GM18519 (cell line): ENCODE results near the gene KRT17.
"Not testable (repeated sequence)": the region's sequence is repeated elsewhere in the genome, so short reads cannot be mapped to it uniquely, and the experiment has no call there.

ENCODE experiments used
- ATAC-seq: cut with Tn5 transposase; IDR thresholded peaks from one replicate; pipeline ENCODE4 v1.9.1; 2021; ENCODE audit warnings: mild to moderate bottlenecking, moderate library complexity; ENCODE audit not compliant: unreplicated experiment, low FRiP score

Gene KRT17

DNA sequence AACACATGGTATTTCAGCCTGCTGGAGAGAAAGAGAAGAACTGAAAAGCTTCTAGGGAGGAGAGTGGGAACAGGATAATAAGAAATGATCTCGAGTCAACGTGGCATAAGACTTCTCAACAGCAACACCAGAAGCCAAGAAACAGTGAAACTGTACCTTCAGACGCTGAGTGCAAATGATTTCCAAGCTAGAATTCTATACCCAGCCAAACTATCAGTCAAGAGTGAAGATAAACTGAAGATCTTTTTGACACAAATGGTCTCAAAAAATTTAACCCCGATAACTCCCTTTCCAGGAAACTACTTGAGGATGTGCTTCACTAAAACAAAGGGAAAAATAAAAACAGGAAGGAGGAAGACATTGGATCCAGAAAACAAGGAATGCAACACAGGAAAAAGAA, 17.4 kb downstream of the KRT17 start:
- not testable (repeated sequence) for ATAC-seq

DNA sequence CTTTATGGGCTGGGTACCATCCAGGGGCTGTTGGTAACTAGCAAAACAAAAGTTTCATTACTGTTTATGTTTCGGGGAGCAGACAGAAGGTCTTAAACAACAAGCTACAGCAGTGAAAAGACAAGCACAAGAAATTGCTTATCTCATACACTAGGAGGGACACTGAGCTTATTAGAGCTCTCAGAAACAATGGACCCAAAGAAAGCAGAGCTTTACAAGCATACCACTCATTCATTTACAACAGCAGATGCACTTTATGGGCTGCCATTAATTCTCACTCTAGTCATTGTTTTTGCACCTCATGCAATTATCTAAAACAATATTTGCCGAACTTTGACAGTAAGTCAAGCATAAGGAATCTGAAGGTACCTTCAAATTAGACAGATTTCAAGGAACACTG, 21.9 kb downstream of the KRT17 start:
- no peak for ATAC-seq

DNA sequence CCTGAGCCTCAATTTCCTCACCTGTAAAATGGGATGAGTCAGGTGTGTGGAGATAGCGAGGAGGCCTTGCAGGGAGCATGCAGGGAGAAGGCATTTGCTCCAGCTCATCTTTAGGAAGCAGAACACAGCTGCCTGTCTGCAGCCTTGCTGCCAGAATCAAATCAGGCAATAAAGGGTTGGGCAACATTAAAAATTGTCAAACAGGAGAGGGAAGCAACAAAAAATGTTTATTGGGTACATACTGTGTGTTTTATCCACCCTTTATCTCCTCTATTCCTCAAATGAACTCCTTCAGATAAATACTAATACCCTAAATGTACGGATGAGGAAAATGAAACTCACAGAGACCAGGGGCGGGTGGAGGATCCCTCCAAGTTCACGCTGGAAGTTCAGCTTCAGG, 24.1 kb downstream of the KRT17 start:
- no peak for ATAC-seq

DNA sequence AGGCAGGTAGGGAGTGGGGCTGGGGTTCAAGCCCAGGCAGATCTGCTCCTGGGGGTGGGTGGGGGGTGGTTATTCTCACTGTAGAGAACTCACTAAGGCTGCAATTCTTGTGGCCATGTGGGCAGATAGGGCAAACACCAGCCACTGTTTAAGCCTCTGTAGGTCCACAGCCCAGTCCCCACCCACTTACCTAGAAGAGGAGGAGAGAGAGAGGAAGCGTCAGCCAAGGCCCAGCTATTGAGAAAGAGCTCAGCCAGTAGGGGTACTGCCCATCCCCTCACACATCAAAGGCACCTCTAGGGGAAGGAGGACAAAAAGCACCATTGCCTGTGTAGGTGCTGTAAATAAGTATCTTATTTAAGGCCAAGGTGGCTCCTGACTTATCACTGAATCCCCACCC, 24.7 kb downstream of the KRT17 start:
- no peak for ATAC-seq

DNA sequence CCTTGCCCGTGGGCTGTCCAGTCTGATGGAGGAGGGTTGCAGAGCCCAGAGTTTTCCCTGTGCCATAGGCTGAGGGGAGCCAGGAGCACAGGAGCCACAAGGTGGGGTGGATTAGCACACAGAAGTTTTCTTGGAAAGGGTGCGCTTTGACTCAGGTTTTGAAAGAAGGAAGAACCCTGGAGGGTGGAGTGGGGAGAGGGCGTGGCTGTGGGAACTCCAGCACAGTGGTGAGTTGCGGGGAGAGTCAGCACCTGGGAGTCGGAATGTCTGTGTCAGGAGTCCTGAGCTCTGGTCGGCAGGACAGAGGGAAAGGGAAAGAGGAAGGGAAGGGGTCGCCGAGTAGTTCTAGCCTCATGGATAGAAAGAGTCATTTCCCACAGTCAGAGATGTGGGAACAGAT, 28.8 kb downstream of the KRT17 start:
- ATAC-seq: no peak

DNA sequence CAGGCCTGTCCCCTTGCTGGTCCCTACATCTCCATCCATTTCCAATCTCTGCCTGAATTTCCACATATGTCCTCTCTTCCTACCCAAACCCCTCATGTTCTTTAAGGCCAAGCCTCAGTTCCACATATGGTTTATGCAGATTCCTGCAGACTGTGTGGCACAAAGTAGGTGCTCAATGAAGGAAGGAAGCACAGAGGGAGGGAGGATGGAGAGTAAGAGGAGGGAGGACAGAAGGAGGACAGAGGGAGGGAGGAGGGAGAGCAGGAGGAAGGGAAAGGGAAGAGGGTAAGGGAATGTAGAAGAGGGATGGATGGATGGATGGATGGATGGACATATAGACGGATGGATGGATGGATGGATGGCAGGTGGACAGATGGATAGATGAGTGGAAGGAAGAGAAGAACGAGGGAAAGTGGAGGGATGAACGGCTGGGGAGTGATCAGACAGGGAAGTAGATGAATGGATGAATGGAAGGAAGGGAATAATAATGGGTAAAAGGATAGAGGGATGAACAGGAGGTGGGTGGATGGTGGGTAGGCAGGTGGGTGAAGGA, 29.9 kb downstream of the KRT17 start:
- no peak for ATAC-seq

DNA sequence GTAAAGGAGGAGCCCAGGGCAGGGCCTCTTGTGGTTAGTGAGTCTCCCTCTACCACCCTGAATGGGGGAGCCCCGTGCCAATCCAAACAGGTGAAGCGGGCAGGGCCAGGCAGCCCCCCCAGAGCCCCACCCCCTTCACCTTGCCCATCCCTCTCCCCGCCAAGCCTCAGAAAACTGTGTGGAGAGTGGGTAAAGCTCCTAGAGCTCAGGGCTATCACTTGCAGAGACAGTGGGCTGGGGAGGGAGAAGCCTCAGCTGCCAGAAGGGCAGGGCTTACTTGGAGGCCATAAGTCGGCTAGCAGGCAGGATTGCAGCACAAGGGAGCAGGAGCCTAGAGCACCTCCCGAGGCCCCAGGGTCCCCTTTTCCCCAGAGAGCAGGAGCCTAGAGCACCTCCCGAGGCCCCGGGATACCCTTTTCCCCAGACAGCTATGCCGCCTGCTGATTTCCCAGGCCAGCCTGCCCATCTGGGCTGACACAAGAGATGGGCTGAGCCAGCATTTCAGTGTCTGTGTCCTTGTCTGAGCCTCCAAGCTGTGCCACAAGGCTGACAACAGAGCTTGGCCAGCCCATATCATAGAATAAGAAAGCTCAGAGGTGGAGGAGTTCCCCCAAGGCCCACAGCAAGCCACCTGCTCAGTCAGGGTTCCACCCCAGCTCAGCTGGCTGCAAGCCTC, 30.9 kb downstream of the KRT17 start:
- ATAC-seq: no peak

DNA sequence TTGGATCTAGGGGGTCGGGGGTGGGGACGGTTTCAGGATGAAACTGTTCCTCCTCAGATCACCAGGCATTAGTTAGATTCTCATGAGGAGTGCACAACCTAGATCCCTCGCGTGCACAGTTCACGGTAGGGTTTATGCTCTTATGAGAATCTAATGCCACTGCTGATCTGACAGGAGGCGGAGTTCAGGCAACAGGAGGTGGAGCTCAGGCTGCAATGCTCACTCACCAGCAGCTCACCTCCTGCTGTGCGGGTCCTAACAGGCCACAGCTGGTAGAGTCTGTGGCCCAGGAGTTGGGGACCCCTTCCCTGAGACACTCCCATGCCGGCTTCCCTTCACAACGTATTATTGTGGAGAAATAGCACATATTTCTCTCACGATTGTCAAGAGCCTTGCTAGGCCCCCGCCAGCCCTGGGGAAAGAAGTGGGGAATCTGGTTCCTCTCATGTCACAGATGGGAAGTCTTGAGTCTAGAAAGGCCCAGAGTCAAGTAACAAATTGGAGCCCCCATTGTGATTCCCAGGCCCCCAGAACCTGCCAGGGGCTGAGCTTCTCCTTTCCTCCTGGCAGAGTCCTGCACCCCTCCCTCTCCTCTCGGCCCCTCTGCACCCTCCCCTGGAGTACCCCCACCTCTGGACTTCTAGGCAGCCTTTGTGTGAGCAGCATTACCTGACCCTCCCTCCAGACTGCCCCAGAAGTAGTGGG, 31.6 kb downstream of the KRT17 start:
- no peak for ATAC-seq

DNA sequence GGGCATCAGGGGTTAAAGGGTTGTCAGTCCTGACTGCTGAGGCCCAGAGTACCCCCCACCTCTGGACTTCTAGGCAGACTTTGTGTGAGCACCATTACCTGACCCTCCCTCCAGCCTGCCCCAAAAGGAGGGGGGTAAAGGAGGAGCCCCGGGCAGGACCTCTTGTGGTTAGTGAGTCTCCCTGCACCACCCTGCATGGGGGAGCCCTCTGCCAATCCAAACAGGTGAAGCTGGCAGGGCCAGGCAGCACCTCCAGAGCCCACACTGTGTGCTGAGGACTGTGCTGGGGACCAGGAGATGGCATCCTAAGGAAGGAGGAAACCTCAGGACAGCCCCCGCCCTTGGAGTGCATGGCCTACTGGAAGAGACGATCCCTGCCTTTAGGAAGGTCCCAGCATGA, 35.1 kb downstream of the KRT17 start:
- ATAC-seq: no peak

DNA sequence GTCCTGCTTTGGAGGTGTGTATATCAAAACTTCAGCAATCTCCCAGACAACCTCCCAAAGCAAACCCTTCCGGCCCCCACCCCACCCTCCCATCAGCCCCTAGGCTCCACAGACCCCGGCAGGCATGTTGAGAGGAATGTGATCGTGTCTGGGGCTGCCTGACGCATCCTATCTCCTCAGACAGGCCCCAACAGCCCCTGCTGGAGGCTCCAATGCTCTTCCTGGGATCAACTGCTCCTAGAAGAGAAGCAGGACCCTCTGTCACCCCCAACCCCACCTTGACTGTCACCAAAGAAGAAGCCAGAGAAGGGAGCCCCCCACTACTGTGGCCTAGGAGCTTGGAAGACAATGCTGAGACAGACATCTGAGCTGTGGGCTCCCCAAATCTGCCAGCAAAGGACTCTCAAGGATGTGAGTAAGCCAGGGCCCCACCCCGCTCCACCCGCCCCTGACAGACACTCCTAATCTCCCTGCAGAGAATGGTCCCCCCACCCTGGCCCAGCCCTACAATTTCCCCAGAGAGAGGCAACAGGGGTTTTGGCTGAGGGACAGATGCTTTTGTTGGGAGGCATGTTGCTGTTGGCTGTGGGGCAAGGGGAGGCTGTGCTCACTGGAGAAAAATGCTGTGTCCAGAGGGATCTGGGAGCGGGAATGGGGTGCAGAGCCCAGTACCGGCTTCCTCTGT, 36.1 kb downstream of the KRT17 start:
- no peak for ATAC-seq

DNA sequence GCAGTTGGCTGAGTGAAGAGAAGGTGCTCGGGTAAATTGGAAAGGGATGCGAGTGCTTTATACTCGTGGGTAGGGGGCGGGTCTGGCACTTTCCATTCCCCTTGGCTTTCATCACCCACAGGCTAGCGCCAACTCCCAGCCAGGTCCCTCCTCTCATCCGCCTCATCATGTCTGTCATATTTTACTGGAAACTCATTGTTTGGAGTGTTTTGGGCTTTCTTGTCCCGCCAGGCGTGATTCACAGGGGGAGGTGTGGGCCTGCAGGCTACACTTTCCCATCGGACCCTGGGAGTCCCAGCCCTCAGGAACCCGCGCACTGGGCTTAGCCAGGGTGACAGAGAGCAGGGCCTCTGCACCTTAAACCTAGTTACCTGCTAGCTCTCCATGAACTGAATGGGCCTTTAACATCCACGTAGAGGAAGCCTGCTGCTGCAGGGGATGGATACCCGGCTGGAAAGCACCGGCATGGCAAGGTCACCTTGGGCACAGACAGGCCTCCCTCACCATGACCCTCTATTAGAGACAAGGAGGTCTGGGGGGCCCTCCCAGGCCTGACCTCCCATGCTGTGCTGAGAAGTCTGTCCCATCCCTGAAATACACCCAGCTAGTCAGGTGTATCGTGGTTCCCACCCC, 37.4 kb downstream of the KRT17 start, which contains the start of gene KRT14:
TSS of gene KRT14 (minus strand) at position 33 of the 633 bp plus-strand sequence. CDS start 61 bp downstream, outside the sequence.
- no peak for ATAC-seq

DNA sequence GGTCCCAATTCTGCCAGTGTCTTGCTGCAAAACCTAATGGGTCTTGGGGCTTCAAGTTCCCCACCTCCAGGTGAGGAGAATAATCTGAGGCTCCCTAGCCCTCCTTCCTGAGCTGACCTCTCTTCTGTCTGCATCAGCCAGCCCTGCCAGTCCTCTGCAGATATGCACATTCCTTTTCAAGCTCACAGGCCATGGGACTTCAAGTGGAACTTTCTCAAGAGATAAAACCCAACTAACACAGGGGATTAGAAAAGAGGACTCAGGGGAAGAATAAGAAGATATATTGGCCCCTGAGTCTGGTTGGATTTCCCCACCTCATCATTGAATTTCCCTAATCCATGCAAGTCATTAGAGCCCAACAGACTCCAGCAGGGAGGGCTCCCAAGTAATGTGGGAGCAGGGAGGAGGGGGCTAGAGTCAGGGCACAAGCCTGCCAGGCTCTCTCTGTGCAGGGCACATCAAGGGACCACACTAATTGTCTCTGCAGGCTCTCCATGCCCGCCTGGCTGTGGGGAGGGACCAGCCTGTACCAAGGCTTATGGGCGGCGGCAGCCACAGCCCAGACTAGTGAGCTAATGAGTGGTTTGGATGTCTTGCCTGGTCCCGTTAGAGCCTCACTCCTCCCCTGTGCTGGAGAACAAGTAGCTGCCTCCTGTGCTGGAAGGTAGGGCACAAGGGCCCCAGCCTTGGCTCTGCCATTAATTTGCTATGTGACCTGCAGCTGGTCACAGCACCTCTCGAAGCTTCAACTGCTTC, 38.9 kb downstream of the KRT17 start:
- no peak for ATAC-seq

DNA sequence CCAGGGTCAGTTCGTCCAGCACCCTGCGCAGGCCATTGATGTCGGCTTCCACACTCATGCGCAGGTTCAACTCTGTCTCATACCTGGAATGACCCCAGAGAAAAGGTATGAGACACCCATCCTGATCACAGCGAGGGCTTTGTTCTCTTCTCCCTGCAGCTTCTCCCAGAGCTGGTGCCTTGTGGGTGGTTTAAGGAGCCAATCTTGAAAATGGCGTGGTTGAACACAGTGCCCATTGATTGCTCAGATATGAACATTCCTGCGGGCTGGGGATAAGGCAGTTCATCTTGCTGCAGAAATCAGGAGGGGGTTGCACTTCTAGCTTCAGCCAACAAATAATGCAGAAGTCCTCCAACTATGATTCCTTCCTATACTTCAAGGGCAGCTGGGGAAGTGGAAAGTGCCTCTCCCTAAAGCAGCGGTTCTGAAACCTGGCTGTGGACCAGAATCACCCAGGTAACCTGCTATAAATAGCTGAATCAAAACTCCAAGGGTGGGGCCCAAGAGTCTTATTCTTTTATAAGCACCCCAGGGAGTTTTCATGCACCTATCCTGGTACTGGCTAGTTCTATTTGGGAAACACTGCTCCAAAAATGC, 39.9 kb downstream of the KRT17 start:
- ATAC-seq: not testable (repeated sequence)

DNA sequence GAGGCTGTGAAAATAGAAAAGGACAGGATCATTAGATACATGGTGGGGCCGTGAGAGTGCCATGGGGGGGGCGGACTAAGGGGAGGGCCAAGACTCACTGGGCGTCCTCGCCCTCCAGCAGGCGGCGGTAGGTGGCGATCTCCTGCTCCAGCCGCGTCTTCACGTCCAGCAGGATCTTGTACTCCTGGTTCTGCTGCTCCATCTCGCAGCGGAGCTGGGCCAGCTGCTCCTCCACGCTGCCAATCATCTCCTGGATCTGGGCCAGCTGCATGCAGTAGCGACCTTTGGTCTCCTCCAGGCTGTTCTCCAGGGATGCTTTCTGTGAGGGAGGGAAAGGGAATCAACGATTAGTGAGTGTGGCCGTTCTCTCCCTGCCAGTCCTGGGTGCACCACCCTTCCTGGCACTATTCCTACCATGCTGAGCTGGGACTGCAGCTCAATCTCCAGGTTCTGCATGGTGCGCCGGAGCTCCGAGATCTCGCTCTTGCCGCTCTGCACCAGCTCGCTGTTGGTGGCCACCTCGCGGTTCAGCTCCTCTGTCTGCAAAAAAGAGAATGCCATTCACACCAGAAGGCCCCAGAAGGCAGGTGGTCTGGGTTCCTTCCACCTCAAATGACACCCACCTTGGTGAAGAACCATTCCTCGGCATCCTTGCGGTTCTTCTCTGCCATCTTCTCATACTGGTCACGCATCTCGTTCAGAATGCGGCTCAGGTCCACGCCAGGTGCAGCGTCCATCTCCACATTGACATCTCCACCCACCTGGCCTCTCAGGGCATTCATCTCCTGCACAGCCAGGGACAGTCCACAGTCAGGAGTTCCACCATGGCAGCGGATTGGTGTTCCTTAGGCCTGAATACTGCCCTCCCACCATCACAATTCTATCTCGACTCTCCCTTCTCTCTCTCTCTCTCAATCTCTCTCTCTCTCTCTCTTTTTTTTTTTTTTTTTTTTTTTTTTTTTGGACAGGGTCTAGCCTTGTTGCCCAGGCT, 40.9 kb downstream of the KRT17 start:
- ATAC-seq: no peak

DNA sequence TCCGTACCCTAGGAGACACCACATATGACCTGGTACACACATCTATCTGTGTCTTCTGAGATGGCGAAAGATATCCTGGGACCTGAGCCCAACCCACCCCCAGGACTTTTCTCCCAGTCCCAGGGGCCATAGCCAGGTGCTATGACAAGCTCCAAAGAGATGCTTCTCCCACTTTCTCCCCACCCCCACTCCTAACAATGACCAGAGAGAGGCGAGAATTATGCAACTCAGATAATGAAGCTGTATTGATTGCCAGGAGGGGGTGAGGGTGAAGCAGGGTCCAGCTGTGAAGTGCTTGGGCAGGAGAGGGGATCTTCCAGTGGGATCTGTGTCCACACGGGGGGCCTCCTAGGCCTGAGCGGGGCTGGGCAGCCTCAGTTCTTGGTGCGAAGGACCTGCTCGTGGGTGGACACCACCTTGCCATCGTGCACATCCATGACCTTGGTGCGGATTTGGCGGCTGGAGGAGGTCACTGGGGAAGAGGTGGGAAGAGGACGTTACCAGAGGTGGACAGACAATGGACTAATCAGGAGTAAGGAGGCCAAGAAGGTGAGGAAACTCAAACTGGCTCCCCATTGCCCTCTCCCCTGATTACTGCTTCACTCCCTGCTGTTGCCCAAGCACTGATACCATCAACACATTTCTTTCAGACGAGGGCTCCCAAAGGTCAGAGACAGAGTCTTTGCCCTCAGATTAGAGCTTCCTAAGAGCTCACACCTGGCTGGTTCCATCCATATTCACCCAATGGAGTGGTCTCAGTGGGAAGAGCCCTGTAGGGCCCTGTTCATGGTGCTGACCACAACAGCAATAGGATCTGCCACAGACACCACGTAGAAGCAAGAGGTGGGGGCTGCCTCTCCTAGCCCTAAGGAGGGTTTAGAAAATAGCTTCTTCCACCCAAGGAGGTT, 42.1 kb downstream of the KRT17 start:
- not testable (repeated sequence) for ATAC-seq

DNA sequence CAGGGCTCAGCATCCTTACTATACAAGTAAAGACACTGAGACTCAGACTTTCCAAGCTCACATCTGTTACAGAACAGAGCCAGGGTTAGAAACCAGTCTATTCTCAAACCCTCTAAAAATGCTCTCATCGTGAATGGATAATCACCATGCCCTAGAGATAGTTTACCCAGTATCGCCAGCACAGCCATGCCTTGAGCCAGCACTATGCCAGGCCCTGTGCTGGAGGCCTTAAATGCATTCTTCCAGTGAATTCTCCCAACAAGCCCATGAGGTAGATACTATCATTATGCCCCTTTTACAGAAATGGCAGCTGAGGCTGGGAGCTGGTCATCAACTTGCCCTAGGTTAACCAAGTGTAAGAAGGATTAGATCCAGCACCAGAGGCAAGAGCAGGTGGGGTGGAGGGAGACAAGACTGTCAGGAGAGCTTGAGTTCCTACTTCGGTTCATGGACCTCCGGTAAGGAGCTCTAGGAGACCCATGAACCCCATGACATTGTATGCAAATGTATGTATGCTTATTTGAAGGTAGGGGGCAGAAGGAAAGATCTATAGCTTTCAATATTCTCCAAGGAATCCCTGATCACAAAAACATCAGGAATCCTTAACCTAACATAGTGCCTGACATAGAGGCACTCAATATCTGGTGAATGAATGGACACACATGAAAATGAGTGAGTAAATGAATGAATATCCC, 42.9 kb downstream of the KRT17 start:
- ATAC-seq: no peak
